ENCODE data around the gene STRADB.
"Not testable (repeated sequence)": the region's sequence is repeated elsewhere in the genome, so short reads cannot be mapped to it uniquely, and the experiment has no call there.

Gene STRADB, protein sequence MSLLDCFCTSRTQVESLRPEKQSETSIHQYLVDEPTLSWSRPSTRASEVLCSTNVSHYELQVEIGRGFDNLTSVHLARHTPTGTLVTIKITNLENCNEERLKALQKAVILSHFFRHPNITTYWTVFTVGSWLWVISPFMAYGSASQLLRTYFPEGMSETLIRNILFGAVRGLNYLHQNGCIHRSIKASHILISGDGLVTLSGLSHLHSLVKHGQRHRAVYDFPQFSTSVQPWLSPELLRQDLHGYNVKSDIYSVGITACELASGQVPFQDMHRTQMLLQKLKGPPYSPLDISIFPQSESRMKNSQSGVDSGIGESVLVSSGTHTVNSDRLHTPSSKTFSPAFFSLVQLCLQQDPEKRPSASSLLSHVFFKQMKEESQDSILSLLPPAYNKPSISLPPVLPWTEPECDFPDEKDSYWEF
- total RNA-seq = 19.9 to 22.2 reads per million in 2 donors

DNA sequence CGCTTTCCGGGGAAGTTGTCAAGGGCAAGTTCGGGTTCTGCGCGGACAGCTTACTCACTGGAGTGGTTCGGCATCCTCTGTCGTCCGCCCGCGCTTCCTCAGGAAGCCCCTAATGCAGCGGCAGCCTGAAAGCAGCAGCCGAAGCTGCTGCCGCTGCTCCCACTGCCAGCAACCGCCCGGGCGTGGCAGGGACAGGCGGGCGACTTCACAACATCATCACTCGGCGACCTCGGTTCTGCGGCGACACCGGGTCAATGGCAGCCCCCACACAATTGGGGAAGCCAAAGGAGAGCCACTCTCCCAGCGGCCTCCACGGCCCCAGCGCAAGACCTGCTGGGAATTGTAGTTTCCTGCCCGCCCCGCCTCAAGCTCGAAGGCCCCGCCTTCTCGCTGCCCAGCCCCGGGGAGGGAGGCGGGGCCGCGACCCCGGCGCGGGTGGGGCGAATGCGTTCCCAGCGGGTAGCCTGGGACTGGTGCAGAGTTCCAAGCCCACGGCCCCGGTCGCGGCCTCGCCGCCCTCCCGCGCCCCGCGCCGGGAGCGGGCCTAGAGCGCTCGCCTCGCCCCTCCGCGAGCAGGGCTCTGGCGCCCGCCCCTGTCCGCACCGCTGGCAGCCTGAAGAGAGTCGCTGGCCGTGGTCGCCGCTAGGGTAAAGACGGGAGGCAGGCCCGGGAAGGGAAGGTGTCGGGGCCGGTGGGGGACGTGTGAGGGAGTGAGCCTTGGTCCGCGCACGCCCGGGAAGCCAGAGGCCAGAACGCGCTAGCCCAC lies at the start of gene STRADB, which contains the start of gene TRAK2:
TSS of gene STRADB (plus strand) at position 449 of the 766 bp plus-strand sequence. CDS start 3,101 bp downstream, outside the sequence.
TSS of gene TRAK2 (minus strand) at position 167 of the 766 bp plus-strand sequence. CDS start 30,951 bp downstream, outside the sequence.
- peak; percentile 93 for DNase-seq

DNA sequence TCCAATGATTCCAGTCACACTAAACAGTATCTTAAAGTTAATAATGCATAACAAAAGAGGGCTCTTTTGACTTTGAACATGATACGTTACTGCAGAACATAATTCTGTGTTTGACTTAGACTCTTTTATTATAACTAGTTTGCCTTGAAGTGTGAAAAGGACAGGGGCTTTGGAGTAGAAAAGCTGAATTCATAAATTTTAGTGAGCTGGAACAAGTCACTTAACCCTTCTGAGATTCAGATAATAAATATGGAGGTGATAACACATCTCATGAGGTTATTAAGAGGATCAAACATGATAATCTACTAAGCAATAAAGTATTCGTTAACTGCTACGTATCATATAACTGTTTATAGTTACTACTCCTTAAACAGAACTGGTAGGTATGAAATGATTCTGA lies 49.7 kb upstream of the STRADB start:
- no peak for DNase-seq

DNA sequence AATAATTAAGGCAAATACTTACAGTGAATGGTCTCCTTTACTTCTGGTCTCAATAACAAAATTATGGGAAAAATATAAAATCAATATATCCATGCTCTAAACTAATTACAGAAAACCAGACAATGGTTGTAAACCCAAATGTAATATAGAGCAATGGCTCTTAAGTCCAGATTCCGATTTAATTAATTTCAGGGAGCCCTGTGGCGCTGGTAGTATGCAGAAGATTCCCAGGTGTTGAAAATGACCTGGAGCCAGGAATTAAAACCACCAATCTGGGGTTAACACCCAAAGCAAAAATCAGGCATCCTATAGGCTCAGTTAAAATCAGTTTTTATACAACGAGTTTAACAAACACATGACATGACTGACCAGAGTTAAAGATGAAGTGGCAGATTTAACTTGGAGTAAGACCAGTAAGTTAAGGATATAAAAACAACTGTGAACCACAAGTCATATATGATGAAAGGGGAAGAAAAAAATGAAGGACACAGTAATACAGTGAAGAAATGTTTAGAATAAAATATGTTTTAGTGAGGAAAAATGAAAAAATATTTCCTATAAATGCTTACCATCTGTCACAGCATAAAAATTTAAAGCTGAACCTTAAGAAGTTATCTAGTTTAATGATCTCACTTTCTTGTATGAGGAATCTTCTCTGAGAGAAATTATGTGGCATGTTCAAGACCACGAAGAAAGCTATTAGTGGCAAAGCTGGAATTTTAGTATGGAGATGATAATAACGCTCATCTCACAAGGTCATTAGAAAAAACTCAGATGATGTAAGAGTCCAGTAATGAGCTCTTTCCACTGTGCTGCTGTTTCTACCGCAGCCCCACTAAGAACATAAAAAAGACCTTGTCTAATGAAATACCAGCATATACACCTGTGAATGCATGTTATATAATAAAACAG lies 48.6 kb upstream of the STRADB start:
- DNase-seq = no peak

DNA sequence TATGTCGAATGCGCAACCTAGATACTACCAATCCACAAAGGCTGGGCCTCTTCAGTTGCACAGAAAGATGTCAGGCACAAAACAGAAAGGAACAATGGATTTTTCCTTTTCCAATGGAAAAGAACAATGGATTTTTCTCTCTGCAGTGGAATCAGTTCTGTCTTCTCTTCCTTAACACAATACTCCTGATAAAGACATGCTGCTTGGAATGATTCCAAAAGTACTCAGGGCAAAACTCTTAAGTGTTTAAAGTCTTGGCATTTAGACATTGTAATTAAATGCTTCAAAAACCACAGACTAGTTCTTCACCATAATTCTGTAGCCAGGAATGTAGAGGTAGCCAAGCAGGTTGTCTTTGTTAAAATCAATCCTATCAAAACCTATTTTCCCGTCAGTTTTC lies 47.7 kb upstream of the STRADB start:
- DNase-seq = no peak

DNA sequence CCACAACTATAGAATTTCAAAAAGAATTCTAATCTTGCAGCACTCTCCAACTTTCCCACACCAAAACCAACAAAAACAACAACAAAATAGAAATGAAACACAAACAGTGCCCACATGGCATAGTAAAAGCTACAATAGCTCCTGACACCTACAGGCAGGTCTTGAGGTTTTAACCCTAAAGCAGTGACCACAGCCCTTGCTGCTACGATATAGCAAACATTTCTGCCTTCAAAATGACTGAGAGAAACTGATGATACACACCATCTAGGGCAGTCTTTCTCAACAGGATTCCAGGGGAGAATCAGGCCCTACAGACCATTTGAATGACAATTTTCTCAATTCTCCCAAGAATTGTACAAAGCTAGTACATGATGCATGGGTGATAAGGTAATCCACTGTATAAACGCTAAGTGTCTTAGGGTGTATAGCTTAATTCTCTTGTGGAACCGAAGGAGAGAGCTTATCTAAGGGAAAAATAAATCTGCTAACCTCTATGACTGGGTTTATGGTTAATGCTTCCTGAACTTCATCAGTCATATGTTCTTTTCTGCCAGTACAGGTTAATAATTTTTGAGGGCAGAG lies 46.8 kb upstream of the STRADB start:
- no peak for DNase-seq

DNA sequence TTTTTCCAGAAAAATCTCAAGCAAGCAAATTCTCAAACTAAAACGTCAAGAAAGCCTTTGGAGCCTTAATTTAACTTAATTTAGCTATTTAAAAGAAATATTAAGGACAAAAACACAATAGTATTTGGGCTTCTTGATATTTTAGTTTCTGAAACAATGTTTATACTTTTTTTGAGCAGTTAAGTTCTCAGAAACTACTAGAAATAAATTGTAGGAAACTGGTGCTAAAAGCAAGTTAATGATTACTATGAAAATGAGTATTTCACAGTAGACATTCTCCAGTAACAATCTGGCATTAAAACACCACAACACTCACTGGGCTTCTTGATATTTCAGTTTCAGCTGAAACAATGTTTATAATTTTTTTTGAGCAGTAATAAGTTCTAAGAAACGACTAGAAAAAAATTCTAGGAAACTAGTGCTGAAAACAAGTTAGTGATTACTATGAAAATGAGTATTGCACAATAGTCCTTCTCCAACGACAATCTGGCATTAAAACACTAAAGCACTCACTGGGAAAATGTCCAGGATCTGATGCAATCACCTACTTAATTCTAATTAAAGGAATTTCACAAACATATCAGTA lies 45.4 kb upstream of the STRADB start:
- DNase-seq = no peak

DNA sequence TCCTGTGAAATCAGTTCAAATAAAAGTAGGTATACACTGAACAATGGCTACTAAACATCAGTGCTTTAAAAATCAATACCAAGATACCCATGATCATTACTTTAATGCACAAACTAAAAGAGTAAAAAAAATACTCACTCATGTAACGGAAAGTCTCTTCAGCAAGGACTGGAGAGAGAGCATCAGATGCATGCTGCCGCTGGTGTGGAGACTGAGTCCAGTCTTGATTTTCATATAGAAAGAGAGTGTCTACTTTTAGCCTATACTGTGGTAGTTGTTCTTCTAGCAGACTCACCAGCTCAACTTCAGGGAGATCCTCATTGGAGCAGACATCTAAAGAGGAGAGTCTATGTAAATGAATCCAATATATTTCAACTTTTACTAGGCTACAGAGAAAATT lies 44.3 kb upstream of the STRADB start:
- no peak for DNase-seq

DNA sequence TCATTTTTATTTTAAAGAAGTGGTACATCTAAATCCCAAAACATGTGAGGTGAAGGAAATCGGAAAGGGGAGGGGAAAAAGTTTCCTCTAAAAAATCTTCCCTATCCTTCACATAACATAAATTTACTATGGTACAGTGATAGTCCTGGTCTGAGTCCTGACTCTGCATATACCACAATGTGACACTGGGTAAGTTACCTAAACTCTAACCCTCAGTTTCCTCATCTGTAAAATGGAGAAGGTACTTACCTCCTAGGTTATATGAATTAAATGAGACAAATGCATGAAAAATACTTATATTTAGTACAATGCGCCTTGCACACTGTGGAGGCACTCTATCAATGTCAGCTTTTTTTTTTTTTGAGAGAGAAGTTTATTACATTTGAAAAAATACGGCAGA lies 42.6 kb upstream of the STRADB start:
- no peak for DNase-seq

DNA sequence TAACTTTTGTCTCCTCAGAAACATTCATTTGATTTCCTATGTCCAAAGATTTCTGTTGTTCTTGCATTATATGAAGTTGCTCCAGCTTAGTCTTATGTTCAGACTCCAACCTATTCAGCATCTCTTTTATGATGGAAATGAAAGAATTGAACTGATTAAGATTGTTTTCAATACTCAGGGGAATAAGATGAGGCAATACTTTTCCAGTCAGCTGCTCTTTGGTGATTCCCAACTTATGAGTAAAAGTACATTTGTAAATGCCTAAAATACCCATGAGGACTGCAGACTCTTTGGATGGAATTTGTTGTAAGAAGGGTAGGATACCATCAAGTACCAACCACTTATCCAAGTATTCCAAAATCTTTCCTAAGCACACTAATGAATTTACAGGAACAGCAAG lies 40.1 kb upstream of the STRADB start:
- no peak for DNase-seq

DNA sequence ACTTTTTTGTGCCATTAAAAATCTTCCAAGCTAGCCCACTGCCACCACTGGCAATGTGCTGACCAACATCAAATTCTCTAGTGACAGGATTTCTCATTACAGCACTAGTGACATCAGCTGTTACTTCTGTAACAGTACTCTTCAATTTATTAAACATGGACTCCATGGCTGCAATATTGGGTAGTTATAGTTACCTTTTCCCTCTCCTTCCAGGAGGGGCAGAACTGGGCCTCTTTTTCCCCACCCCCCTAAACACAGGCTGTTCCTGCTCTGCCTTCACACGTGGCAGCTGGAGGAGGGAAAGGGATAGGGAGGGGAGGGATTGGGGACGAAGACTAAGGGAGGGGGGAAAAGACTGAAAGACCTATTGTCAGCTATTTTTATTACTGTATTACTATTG lies 38.4 kb upstream of the STRADB start:
- DNase-seq = no peak

DNA sequence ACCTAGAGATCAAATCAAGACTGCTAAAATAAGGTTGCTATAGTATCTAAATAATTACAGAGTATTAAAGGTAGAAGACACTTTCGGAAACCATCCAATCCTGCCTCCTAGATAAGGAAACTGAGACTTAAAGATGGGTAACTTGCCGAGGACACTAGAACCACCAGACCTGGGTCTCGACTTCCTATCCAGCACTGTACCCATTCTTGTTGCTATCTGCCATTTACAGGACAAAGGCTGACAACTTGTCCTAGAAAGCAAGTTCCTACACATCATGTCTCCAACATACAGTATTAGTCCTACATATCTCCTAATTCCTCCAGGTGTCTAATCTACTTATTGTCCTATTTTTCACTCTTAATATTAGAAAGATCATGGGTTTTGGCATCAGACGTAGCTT lies 38.0 kb upstream of the STRADB start:
- DNase-seq = no peak

DNA sequence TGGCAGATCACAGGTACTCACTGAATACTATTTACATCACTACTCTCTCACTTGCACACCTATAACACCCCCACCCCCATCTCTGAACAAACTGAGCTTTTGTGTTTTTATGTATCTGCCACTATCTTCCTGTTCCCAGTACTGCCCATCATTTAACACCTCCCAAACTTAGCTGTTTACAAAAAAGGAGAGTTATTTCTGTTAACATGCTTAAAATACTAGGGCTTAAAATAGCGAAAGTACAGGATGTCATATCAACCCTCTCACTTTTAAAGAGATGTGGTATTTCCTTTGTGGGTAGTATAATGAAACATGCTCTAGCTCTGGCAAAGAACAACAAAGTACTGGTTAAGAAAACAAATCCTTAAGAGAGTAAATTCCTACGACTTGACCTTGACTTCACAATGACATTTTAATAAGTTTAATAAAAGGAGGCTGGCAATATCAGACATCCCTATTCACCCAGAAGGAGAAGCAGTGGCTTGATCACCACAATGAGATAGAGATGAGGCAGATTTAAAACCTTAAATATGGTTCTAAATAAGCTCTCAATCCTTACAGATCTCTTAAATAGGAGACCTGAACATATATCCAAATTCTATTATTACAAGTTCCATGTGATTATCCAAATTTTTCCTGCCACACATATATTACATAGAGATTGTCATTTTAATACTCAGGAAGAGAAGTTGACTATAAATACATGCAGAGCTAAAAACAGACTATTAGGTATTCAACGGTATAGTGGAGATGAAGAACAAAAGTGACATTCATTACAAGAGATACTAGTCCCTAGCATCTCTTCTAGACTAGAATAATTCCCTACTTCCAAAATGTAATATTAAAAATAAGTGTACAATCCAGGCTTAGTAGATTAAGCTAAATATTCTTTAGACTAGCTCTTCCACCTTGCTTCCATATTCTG lies 37.2 kb upstream of the STRADB start:
- DNase-seq = no peak

DNA sequence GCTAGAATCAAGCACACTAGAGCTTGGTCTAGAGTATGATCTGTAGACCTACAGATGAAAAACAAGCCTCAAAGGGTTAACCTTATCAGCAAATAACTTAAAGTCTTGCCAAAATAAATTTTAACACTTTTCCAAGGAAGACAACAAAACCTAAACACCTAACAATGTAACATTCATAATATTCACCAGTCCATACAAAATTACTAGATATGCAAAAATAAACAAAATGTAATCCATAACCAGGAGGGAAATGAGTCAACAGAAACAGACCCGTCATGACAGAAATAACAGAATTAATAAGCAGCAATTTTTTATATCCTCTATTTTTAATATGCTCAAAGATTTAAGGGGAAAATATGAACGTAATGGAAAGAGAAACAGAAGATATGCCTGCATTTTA lies 36.4 kb upstream of the STRADB start:
- DNase-seq = no peak

DNA sequence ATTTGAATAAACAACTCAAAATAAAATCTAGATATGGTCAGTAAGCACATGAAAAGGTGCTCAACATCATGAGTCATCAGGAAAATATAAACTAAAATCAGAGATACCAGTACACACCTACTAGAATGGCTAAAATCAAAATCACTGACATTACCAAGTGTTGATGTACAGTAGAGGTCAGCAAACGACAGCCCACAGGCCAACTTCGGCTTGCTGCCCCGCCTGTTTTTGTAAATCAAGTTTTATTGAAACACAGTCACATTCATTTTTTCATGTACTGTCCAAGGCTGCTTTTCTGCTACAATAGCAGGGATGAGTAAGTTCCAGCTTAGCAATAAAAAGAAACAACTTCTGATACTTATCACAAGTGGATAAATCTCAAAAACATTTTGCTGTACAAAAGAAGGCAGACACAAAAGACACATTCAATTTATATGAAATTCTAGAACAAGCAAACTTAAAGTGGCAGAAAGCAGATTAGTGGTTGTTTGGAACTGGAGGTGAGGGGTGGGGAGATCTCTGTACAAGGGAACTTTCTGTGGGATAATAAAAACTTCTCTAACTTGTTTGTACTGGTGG lies 32.4 kb upstream of the STRADB start:
- DNase-seq = no peak

DNA sequence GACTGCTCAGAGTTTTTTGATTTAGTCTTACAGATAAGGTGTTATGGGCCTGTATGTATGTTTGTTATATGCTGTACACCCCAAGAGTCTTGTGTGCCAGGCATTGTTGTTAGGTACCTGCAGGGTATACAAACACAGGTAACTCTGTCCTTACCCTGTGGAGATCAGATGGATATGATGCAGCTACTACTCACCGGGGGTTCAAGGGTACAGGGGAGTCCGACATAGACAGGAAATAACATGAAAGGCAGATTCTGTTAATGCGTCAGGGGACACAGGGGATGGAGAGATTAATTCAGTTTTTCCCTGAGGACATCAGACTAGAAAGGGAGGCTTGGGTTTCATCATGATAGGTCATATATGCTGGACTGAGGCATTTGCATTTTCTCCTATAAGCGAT lies 31.6 kb upstream of the STRADB start:
- no peak for DNase-seq

DNA sequence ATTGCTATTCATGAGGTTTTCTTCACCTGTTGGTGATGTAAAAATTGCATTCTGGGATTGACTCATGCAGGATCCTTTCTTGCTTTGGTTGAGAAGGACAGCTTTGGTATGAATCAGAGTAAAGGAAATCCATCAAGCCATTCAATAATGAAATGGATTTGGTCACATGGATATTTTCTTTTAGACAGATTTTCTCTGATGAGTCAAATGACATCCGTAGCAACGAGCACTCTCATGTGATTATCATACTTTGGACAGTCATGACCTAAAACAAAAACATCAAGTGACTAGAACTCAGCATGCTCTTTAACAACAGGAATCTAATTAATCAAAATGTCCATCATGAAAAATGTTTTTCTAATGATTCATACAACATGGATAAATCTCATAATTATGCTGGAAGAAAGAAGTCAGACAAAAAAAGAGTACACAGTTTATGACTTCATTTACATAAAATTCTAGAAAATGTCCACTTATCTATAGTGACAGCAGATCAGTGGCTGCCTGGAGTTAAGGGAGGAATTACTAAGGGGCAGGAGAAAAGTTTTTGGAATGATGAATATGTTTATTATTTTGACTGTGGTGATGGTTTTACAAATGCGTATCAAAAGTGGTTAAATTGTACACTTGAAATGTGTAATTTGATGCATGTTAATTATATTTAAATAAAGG lies 31.0 kb upstream of the STRADB start:
- no peak for DNase-seq

DNA sequence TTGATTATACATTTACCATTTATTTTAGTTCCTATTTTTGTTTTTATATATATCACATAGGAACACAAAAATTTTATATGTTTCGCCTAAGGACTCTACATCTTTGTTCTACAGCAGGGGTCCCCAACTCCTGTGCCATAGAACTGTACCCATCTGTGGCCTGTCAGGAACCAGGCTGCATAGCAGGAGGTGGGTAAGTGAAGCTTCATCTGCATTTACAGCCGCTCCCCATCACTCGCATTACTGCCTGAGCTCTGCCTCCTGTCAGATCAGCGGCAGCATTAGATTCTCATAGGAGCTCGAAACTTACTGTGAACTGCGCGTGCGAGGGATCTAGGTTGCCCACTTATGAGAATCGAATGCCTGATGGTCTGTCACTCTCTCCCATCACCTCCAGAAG lies 25.6 kb upstream of the STRADB start:
- no peak for DNase-seq

DNA sequence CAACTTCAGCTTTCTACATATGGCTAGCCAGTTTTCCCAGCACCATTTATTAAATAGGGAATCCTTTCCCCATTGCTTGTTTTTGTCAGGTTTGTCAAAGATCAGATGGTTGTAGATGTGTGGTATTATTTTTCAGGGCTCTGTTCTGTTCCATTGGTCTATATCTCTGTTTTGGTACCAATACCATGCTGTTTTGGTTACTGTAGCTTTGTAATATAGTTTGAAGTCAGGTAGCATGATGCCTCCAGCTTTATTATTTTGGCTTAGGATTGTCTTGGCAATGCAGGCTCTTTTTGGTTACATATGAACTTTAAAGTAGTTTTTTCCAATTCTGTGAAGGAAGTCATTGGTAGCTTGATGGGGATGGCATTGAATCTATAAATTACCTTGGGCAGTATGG lies 23.2 kb upstream of the STRADB start:
- DNase-seq = not testable (repeated sequence)

DNA sequence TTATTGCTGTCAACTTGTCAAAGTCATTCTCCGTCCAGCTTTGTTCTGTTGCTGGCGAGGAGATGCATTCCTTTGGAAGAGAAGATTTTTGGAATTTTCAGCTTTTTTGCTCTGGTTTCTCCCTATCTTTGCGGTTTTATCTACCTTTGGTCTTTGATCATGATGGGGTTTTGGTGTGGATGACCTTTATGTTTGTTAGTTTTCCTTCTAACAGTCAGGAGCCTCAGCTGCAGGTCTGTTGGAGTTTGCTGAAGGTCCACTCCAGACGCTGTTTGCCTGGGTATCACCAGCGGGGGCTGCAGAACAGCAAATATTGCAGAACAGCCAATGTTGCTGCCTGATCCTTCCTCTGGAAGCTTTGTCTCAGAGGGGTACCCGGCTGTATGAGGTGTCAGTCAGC lies 21.7 kb upstream of the STRADB start:
- not testable (repeated sequence) for DNase-seq

DNA sequence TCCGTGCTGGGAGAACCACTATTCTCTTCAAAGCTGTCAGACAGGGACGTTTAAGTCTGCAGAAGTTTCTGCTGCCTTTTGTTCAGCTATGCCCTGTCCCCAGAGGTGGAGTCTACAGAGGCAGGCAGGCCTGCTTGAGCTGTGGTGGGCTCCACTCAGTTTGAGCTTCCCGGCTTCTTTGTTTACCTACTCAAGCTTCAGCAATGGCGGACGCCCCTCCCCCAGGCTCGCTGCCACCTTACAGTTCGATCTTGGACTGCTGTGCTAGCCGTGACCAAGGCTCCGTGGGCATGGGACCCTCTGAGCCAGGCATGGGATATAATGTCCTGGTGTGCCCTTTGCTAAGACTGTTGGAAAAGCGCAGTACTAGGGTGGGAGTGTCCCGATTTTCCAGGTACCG lies 21.2 kb upstream of the STRADB start:
- DNase-seq = not testable (repeated sequence)

Measured in activated gamma-delta T cell (primary cell).